ENCODE measurements around the gene SDK2. TPM values are rescaled to one million over a fixed set of nuclear protein-coding genes. Genes with fewer than 3 reads are reported as not detected.

The SDK2 gene
- total and polyA plus RNA-seq, 2 donors from 2014 or later = 0.37 to 2.4 TPM

- FAIRE-seq (no peak), DNase-seq (peak; percentile 59 to 92 (median 89))
- Histone ChIP-seq H3K9me3 (ENCODE audit: control insufficient read depth in 2 of 3, insufficient read depth in 1 of 3, low read length in 3 of 3) (no peaks in the 10 kb centered on the region), H3K4me3 (ENCODE audit: low read length in 3 of 3) (no peak overlapping the region), H3K27ac (ENCODE audit: low read depth in 2 of 2, low read length in 2 of 2) (no peak overlapping the region), H3K36me3 (ENCODE audit: control insufficient read depth in 2 of 3, insufficient read depth in 3 of 3, low read length in 3 of 3) (no peaks in the 10 kb centered on the region), H3K27me3 (ENCODE audit: control insufficient read depth, insufficient read depth, low read length) (no peaks in the 10 kb centered on the region), H3K9ac (ENCODE audit: low read length in 3 of 3) (no peak overlapping the region), H3K4me1 (ENCODE audit: control insufficient read depth in 2 of 3, insufficient read depth in 2 of 3, low read depth in 1 of 3, low read length in 3 of 3) (no peaks in the 10 kb centered on the region)
- intact Hi-C loops (cut with DNase I) = no loop called here
- TF ChIP-seq CTCF (IDR thresholded peaks at IDR 0.05; ENCODE audit: borderline replicate concordance, extremely low read depth, insufficient read depth) = no peak
Observed at GRCh38 chr17:73360961-73361761, 283.1 kb downstream of the SDK2 start.

- Histone ChIP-seq H3K4me3 (ENCODE audit: low read length in 3 of 3) (no peak overlapping the region), H3K27ac (ENCODE audit: low read depth in 2 of 2, low read length in 2 of 2) (no peak overlapping the region)
- FAIRE-seq = no peak
Observed at GRCh38 chr17:73359987-73360410, 284.2 kb downstream of the SDK2 start.

GRCh38 chr17:73359352-73359751, 284.9 kb downstream of the SDK2 start:
- H3K27ac ChIP-seq (ENCODE audit: low read depth in 2 of 2, low read length in 2 of 2) = no peak overlapping the region
- FAIRE-seq = no peak
- no peaks in the 10 kb centered on the region for H3K9me3 ChIP-seq (ENCODE audit: control insufficient read depth in 2 of 3, insufficient read depth in 1 of 3, low read length in 3 of 3)
- no peaks in the 10 kb centered on the region for H3K4me1 ChIP-seq (ENCODE audit: control insufficient read depth in 2 of 3, insufficient read depth in 2 of 3, low read depth in 1 of 3, low read length in 3 of 3)
- no peaks in the 10 kb centered on the region for H3K27me3 ChIP-seq (ENCODE audit: control insufficient read depth, insufficient read depth, low read length)
- DNase-seq = peak in 3 of 5 donors; percentile 57 to 71 (median 59)
- no peak overlapping the region for H3K4me3 ChIP-seq (ENCODE audit: low read length in 3 of 3)
- no peaks in the 10 kb centered on the region for H3K36me3 ChIP-seq (ENCODE audit: control insufficient read depth in 2 of 3, insufficient read depth in 3 of 3, low read length in 3 of 3)
- TF ChIP-seq CTCF (IDR thresholded peaks at IDR 0.05; ENCODE audit: borderline replicate concordance, extremely low read depth, insufficient read depth) = no peak
- no peak overlapping the region for H3K9ac ChIP-seq (ENCODE audit: low read length in 3 of 3)
- intact Hi-C loops (cut with DNase I) = no loop called here

More at GRCh38 chr17:73359987-73360410, 284.2 kb downstream of the SDK2 start:
- Histone ChIP-seq H3K9ac (ENCODE audit: low read length in 3 of 3) (no peak overlapping the region), H3K4me1 (ENCODE audit: control insufficient read depth in 2 of 3, insufficient read depth in 2 of 3, low read depth in 1 of 3, low read length in 3 of 3) (no peaks in the 10 kb centered on the region), H3K9me3 (ENCODE audit: control insufficient read depth in 2 of 3, insufficient read depth in 1 of 3, low read length in 3 of 3) (no peaks in the 10 kb centered on the region), H3K27me3 (ENCODE audit: control insufficient read depth, insufficient read depth, low read length) (no peaks in the 10 kb centered on the region), H3K36me3 (ENCODE audit: control insufficient read depth in 2 of 3, insufficient read depth in 3 of 3, low read length in 3 of 3) (no peaks in the 10 kb centered on the region)
- TF ChIP-seq CTCF (IDR thresholded peaks at IDR 0.05; ENCODE audit: borderline replicate concordance, extremely low read depth, insufficient read depth) = no peak
- intact Hi-C loops (cut with DNase I) = no loop called here
- peak in 2 of 5 donors; percentile 67 to 68 for DNase-seq

All from kidney (tissue), 14 donors.